ENCODE data around the gene LGALS9B.
"Not testable (repeated sequence)": the region's sequence is repeated elsewhere in the genome, so short reads cannot be mapped to it uniquely, and the experiment has no call there.

LGALS9B gene

GRCh38 chr17:20469946-20470345 lies 2.6 kb upstream of the LGALS9B start:
- not testable (repeated sequence) for H3K4me3 ChIP-seq (ENCODE audit: low read length); DNase-seq (ENCODE audit: low read depth)

- H3K4me3 ChIP-seq (ENCODE audit: low read length); DNase-seq (ENCODE audit: low read depth): not testable (repeated sequence)
Observed at GRCh38 chr17:20469107-20469506, 1.8 kb upstream of the LGALS9B start.

GRCh38 chr17:20466999-20467398 lies 340 bp downstream of the LGALS9B start:
- H3K4me3 ChIP-seq (ENCODE audit: low read length); DNase-seq (ENCODE audit: low read depth): not testable (repeated sequence)

GRCh38 chr17:20466553-20466952 lies 786 bp downstream of the LGALS9B start:
- H3K4me3 ChIP-seq (ENCODE audit: low read length); DNase-seq (ENCODE audit: low read depth): not testable (repeated sequence)

GRCh38 chr17:20465535-20465934 lies 1.8 kb downstream of the LGALS9B start:
- H3K4me3 ChIP-seq (ENCODE audit: low read length); DNase-seq (ENCODE audit: low read depth): not testable (repeated sequence)

GRCh38 chr17:20464854-20465414 lies 2.4 kb downstream of the LGALS9B start:
- H3K4me3 ChIP-seq (ENCODE audit: low read length); DNase-seq (ENCODE audit: low read depth): not testable (repeated sequence)

GRCh38 chr17:20462158-20462557 lies 5.2 kb downstream of the LGALS9B start:
- H3K4me3 ChIP-seq (ENCODE audit: low read length); DNase-seq (ENCODE audit: low read depth): not testable (repeated sequence)

- H3K4me3 ChIP-seq (ENCODE audit: low read length); DNase-seq (ENCODE audit: low read depth): not testable (repeated sequence)
Observed at GRCh38 chr17:20457848-20458381, 9.4 kb downstream of the LGALS9B start.

- DNase-seq (ENCODE audit: low read depth); H3K4me3 ChIP-seq (ENCODE audit: low read length): not testable (repeated sequence)
Observed at GRCh38 chr17:20455106-20455505, 12.2 kb downstream of the LGALS9B start.

- DNase-seq (ENCODE audit: low read depth); H3K4me3 ChIP-seq (ENCODE audit: low read length): not testable (repeated sequence)
Observed at GRCh38 chr17:20453820-20454434, 13.4 kb downstream of the LGALS9B start.

GRCh38 chr17:20450852-20451251 lies 16.5 kb downstream of the LGALS9B start:
- not testable (repeated sequence) for DNase-seq (ENCODE audit: low read depth); H3K4me3 ChIP-seq (ENCODE audit: low read length)

- not testable (repeated sequence) for H3K4me3 ChIP-seq (ENCODE audit: low read length); DNase-seq (ENCODE audit: low read depth)
Observed at GRCh38 chr17:20447534-20448321, 19.6 kb downstream of the LGALS9B start.

GRCh38 chr17:20446895-20447294 lies 20.4 kb downstream of the LGALS9B start:
- not testable (repeated sequence) for H3K4me3 ChIP-seq (ENCODE audit: low read length); DNase-seq (ENCODE audit: low read depth)
- peak; percentile 27 for TF ChIP-seq CTCF (conservative IDR thresholded peaks at IDR 0.05; ENCODE audit: low read depth, low read length)

GRCh38 chr17:20444581-20445236 lies 22.6 kb downstream of the LGALS9B start:
- not testable (repeated sequence) for H3K4me3 ChIP-seq (ENCODE audit: low read length); DNase-seq (ENCODE audit: low read depth)

- not testable (repeated sequence) for H3K4me3 ChIP-seq (ENCODE audit: low read length); DNase-seq (ENCODE audit: low read depth)
Observed at GRCh38 chr17:20444173-20444572, 23.2 kb downstream of the LGALS9B start.

GRCh38 chr17:20443632-20444031 lies 23.7 kb downstream of the LGALS9B start:
- not testable (repeated sequence) for DNase-seq (ENCODE audit: low read depth); H3K4me3 ChIP-seq (ENCODE audit: low read length)

- not testable (repeated sequence) for H3K4me3 ChIP-seq (ENCODE audit: low read length); DNase-seq (ENCODE audit: low read depth)
Observed at GRCh38 chr17:20440665-20441064, 26.7 kb downstream of the LGALS9B start.

- DNase-seq (ENCODE audit: low read depth); H3K4me3 ChIP-seq (ENCODE audit: low read length): not testable (repeated sequence)
Observed at GRCh38 chr17:20435166-20435565, 32.2 kb downstream of the LGALS9B start.

Data from retinal pigment epithelial cell (primary cell).